Measurements from ENCODE around the gene BCAS3.

Gene BCAS3

DNA sequence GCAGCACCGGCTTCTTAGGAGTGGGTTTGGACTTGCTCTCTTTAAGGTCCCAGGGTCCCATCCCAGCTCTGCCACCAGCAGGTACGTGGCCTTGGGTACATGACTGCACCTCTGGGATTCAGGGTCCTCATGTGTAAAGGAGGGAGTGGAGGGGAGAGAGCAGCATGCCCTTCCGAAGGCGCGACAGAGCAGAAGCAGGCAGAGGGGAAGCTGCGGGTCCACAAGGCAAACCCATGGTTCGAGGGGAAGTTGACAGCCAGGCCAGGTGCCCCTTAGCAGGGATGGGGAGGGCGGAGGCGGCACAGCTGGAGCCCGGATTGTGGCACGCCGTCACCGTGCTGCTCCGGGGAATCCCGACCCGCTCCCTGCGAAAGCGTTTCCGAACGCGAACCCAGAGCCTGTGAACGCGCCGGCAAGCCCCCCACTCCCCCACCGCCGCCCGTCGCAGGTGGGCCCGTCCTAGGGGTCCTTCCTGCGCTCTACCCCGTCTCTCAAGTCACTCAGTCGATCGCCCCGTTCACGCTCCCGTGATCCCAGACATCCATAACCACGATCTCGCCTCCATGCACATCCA is 717.8 kb downstream of the BCAS3 start:
- Histone ChIP-seq H3K27ac (peak overlapping the region; percentile 97), H3K4me3 (peak overlapping the region; percentile 84)
- TF ChIP-seq, protein P1, sequence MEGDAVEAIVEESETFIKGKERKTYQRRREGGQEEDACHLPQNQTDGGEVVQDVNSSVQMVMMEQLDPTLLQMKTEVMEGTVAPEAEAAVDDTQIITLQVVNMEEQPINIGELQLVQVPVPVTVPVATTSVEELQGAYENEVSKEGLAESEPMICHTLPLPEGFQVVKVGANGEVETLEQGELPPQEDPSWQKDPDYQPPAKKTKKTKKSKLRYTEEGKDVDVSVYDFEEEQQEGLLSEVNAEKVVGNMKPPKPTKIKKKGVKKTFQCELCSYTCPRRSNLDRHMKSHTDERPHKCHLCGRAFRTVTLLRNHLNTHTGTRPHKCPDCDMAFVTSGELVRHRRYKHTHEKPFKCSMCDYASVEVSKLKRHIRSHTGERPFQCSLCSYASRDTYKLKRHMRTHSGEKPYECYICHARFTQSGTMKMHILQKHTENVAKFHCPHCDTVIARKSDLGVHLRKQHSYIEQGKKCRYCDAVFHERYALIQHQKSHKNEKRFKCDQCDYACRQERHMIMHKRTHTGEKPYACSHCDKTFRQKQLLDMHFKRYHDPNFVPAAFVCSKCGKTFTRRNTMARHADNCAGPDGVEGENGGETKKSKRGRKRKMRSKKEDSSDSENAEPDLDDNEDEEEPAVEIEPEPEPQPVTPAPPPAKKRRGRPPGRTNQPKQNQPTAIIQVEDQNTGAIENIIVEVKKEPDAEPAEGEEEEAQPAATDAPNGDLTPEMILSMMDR (IDR thresholded peaks at IDR 0.05) = no peak
- no peak for DNase-seq (ENCODE audit: low spot score)

DNA sequence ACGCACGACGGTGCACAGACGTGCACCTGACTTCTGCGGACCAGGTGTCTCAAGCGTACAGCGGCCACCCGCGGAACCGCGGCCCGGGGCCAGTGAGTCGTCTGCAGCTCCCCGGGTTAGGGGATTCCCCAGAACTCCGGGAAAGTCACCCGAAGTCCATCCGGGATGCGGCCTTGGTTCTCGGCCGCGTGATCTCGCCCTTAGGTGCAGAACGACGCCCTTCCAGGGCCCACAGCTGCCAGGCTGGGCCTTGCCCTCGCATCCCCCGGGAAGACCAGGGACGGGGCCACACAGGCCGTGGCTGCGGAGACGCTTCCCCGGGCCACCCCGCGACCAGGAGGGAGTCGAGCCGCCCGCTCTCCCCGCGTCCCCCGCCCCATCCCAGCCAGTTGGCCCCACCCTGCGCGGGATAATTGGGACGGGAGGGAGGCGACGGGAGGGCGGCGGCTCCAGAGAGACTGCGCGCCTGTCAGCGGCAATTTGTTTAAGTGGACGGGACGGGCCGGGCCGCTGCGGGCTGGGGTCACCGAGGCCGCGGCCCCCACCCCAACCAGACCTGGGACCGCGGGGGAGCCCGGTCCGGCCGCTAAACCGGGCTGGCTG is 718.4 kb downstream of the BCAS3 start:
- TF ChIP-seq, protein P1 (IDR thresholded peaks at IDR 0.05) = no peak
- DNase-seq (ENCODE audit: low spot score) = no peak
- Histone ChIP-seq H3K27ac (peak overlapping the region; percentile 97), H3K4me3 (peak overlapping the region; percentile 84)

DNA sequence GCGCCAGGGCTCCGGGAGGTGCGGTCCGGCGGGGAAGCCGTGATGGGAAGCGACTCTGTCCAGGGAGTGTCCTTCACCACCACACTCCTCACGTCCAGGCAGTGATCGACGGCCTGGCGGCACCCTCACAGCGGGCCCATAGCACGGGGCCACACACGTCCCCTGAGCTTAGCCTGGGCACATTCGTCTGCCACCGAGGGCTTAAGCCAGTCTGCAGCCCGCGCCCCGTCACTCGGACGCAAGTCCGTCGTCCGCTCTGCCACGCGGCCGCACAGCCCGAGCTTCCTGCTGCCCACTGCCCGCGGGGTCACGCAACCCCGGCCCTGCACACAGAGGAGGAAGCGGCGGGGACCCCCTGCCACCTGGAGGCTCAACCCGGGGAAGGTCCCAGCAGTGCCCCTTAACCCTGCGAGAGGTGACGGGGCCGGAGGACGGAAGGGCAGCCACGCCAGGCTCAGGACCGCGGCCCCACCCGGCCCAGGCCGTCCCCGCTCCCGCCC is 719.0 kb downstream of the BCAS3 start:
- DNase-seq (ENCODE audit: low spot score) = no peak
- H3K4me3 ChIP-seq = peak overlapping the region; percentile 84
- peak overlapping the region; percentile 97 for H3K27ac ChIP-seq
- TF ChIP-seq, protein P1 (IDR thresholded peaks at IDR 0.05) = no peak

DNA sequence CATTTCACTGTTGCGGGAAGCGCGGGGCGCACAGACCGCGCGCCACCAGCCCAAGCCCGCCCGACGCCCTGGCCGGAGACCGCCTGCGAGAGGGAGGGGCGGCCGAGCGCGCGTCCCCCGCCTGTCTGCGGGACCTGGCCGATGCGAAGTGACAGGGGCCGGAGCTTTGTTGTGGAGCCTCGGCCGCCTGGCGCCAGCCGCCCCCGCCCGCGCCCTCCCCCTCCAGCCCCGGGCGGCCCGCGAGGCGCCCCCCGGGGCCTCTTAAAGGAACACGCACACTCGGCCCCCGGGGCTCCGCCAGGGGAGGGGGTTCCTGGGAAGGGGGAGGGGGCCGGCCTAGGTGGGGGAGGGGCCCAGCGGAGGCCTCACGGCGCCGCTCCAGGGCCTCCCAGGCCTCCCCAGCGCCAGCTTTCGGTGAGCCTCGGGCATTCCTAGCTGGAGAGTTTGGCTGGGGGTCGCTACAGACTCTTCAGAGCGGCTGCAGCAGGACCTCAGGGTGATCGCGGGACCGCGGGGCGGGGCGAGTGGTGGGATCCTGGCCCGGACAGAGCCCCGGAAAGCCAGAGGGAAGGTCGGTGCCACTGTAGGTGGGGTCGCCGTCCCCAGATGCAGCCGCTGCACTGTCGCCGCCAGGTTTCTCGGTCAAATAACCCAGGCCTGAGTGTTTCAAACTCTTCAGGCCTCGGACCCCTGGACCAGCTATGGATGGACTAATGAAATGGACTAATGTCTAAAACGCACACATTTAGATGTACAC is 719.6 kb downstream of the BCAS3 start:
- peak overlapping the region; percentile 97 for H3K27ac ChIP-seq
- TF ChIP-seq, protein P1 (IDR thresholded peaks at IDR 0.05) = no peak
- H3K4me3 ChIP-seq = peak overlapping the region; percentile 84
- no peak for DNase-seq (ENCODE audit: low spot score)

DNA sequence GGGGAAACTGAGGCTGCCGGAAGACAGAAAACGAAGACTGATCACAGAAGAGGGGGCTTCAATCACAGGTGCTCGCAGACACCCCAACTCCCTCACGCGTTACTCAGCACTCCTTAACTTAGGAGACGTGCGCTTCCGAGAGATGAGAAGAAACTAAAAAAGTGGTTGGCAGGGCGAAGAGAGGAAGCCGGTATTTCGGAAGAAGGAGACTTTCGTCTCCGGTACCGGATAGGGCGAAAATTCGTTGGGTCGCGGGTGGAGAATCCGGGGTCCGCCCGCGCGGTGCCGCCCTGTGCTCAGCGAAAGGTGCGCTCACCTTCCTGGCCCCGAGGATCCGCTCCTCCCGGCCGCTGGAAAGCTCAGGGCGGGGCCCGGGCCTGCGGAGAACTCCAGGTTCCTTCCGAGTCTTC is 721.1 kb downstream of the BCAS3 start:
- peak overlapping the region; percentile 84 for H3K4me3 ChIP-seq
- peak overlapping the region; percentile 97 for H3K27ac ChIP-seq
- TF ChIP-seq, protein P1 (IDR thresholded peaks at IDR 0.05) = no peak
- DNase-seq (ENCODE audit: low spot score) = no peak

DNA sequence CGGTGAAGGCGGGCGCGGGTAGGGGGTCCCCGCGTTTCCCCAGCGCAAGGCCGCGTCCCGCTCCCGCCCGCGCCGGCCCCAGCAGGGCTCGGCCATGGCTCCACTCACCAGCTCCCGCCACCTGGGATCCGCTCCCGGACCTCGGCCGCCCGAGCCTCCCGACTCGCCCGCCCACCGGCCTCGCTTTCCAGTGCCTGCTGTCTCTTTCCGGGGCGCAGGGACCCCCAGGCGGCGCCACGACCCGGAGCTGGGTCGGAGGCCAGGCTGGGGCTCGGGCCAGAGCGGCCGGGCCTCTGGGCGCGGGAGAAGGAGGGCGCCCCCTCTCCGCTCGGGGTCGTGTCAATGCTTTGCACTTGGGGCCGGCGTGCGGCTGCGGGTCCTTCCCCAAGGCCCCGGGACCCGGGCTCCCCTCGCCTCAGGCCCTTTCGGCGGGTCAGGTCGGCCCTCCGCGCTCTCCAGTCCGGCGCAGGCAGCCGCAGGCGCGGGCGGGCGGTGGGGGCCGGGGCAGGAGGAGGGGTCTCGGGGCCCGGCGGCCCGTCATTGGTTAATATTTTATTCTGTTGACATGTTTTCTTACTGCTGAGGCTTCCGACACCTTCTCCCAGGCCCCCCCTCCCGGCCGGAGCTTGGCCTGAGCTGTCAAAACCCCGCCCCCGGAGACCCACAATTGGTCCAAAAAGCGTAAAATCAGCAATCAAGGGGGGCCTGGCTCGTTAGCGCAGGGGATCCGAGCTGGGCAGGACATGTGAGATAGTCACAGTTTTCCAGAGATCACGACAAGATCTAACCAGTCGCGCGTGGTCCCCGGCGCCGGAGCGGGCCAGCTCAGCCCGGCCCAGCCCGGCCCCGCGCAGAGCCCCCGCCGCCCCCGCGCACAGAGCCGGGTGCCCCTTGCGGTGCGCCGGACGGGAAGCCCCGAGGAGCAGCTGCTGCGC is 721.7 kb downstream of the BCAS3 start, which contains the start of gene TBX2:
TBX2 (plus strand) TSS at position 713 of the 935 bp plus-strand sequence. CDS start 334 bp downstream, outside the sequence.
- DNase-seq (ENCODE audit: low spot score) = peak; percentile 95
- peak within 1 kb of the TSS; percentile 84 for H3K4me3 ChIP-seq
- TF ChIP-seq, protein P1 (IDR thresholded peaks at IDR 0.05) = no peak
- H3K27ac ChIP-seq = peak within 1 kb of the TSS; percentile 97
